ENCODE data around the gene RFX2. TPM values are rescaled to one million over a fixed set of nuclear protein-coding genes. Genes with fewer than 3 reads are reported as not detected.

RFX2 gene
- total RNA-seq, 1 experiment from 2014 or later = 4.6 TPM

- Mint-ChIP-seq H3K4me1 (no peaks in the 10 kb centered on the region), H3K27ac (no peak overlapping the region), H3K9me3 (peaks cover 11% of the 10 kb centered on the region), H3K4me3 (no peak overlapping the region), H3K36me3 (peaks cover 6% of the 10 kb centered on the region), H3K27me3 (ENCODE audit: low read depth) (no peaks in the 10 kb centered on the region)
- ChIA-PET CTCF (interaction anchor here (1.0 to 4.2 kb wide), 12 partner anchors 10 to 193 kb away, joined by 3 to 53 read pairs (median 4); no protein-coding TSS in a partner anchor), POLR2A (interaction anchor here (0.9 kb wide), 1 partner anchor 20 kb away, joined by 3 read pairs; no protein-coding TSS in a partner anchor)
- peak; percentile 69 for ATAC-seq
- TF ChIP-seq CTCF (IDR thresholded peaks at IDR 0.05) (peak; percentile 28), RORB (CRISPR knock-in tag; IDR thresholded peaks at IDR 0.05) (no peak), CDX4 (CRISPR knock-in tag; IDR thresholded peaks at IDR 0.05; ENCODE audit: borderline replicate concordance) (no peak), ESRRA (CRISPR knock-in tag; IDR thresholded peaks at IDR 0.05; ENCODE audit: borderline replicate concordance) (no peak), E2F1 (CRISPR knock-in tag; IDR thresholded peaks at IDR 0.05) (no peak)
- DNase-seq (ENCODE audit: low spot score) = peak; percentile 64
These were observed 112.9 kb downstream of the RFX2 start for GRCh38 chr19:5997371-5997770.

GRCh38 chr19:5996623-5997320 is 113.5 kb downstream of the RFX2 start:
- POLR2A ChIA-PET = interaction anchor here (0.9 kb wide), 1 partner anchor 21 kb away, joined by 3 read pairs; no protein-coding TSS in a partner anchor
- no peak overlapping the region for H3K4me3 Mint-ChIP-seq
- no peaks in the 10 kb centered on the region for H3K4me1 Mint-ChIP-seq
- CTCF ChIA-PET = interaction anchor here (1.0 to 4.2 kb wide), 12 partner anchors 9 to 193 kb away, joined by 3 to 53 read pairs (median 4); no protein-coding TSS in a partner anchor
- H3K27ac Mint-ChIP-seq = no peak overlapping the region
- peaks cover 11% of the 10 kb centered on the region for H3K9me3 Mint-ChIP-seq
- DNase-seq (ENCODE audit: low spot score) = no peak
- TF ChIP-seq ATF1 (CRISPR knock-in tag; IDR thresholded peaks at IDR 0.05) (no peak), ARID4B (CRISPR knock-in tag; IDR thresholded peaks at IDR 0.05; ENCODE audit: borderline replicate concordance) (no peak), FOXP4 (CRISPR knock-in tag; IDR thresholded peaks at IDR 0.05) (no peak), CBFB (CRISPR knock-in tag; IDR thresholded peaks at IDR 0.05; ENCODE audit: low read depth) (no peak), RELA (CRISPR knock-in tag; IDR thresholded peaks at IDR 0.05; ENCODE audit: borderline replicate concordance) (no peak), NFE2L1 (CRISPR knock-in tag; IDR thresholded peaks at IDR 0.05) (no peak), USF2 (CRISPR knock-in tag; IDR thresholded peaks at IDR 0.05) (no peak), TP53 (CRISPR knock-in tag; IDR thresholded peaks at IDR 0.05) (no peak), KAT7 (CRISPR knock-in tag; IDR thresholded peaks at IDR 0.05; ENCODE audit: borderline replicate concordance) (no peak)
- H3K27me3 Mint-ChIP-seq (ENCODE audit: low read depth) = no peaks in the 10 kb centered on the region
- ATAC-seq = no peak
- H3K36me3 Mint-ChIP-seq = peaks cover 6% of the 10 kb centered on the region

Measured in WTC11 (cell line).